ENCODE results near the gene CARD11.

DNA sequence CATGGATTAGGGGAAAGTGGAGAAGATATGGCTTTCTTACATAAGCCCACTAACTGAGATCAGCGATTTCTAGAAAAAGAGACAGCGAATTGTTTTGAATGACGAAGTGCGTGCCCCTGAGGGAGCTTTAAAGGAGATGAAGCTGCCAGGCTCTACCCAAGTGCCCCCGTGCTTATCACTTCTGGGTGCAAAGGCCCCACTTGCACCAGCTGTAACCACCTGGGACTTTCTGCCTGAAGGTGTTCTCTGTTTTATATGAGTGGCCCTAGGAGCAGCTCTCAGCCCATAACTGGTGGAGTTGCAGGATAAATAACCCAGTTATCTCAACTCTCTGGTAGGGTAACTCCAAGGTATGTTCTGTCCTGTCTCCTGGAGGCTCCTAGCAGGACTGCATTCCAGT, 20.4 kb upstream of the CARD11 start:
- TF ChIP-seq, protein P1, sequence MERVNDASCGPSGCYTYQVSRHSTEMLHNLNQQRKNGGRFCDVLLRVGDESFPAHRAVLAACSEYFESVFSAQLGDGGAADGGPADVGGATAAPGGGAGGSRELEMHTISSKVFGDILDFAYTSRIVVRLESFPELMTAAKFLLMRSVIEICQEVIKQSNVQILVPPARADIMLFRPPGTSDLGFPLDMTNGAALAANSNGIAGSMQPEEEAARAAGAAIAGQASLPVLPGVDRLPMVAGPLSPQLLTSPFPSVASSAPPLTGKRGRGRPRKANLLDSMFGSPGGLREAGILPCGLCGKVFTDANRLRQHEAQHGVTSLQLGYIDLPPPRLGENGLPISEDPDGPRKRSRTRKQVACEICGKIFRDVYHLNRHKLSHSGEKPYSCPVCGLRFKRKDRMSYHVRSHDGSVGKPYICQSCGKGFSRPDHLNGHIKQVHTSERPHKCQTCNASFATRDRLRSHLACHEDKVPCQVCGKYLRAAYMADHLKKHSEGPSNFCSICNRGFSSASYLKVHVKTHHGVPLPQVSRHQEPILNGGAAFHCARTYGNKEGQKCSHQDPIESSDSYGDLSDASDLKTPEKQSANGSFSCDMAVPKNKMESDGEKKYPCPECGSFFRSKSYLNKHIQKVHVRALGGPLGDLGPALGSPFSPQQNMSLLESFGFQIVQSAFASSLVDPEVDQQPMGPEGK (CRISPR knock-in tag; IDR thresholded peaks at IDR 0.05; ENCODE audit: borderline replicate concordance): no peak
- TF ChIP-seq RARB (CRISPR knock-in tag; IDR thresholded peaks at IDR 0.05): no peak
- TF ChIP-seq, protein P2, sequence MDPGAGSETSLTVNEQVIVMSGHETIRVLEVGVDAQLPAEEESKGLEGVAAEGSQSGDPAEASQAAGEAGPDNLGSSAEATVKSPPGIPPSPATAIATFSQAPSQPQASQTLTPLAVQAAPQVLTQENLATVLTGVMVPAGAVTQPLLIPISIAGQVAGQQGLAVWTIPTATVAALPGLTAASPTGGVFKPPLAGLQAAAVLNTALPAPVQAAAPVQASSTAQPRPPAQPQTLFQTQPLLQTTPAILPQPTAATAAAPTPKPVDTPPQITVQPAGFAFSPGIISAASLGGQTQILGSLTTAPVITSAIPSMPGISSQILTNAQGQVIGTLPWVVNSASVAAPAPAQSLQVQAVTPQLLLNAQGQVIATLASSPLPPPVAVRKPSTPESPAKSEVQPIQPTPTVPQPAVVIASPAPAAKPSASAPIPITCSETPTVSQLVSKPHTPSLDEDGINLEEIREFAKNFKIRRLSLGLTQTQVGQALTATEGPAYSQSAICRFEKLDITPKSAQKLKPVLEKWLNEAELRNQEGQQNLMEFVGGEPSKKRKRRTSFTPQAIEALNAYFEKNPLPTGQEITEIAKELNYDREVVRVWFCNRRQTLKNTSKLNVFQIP (CRISPR knock-in tag; IDR thresholded peaks at IDR 0.05; ENCODE audit: borderline replicate concordance, low read depth): no peak
- TF ChIP-seq SNAI2 (CRISPR knock-in tag; IDR thresholded peaks at IDR 0.05): no peak
- TF ChIP-seq ZFP30 (CRISPR knock-in tag; IDR thresholded peaks at IDR 0.05): no peak
- TF ChIP-seq ZC3H10 (CRISPR knock-in tag; IDR thresholded peaks at IDR 0.05): no peak
- TF ChIP-seq, protein P3, sequence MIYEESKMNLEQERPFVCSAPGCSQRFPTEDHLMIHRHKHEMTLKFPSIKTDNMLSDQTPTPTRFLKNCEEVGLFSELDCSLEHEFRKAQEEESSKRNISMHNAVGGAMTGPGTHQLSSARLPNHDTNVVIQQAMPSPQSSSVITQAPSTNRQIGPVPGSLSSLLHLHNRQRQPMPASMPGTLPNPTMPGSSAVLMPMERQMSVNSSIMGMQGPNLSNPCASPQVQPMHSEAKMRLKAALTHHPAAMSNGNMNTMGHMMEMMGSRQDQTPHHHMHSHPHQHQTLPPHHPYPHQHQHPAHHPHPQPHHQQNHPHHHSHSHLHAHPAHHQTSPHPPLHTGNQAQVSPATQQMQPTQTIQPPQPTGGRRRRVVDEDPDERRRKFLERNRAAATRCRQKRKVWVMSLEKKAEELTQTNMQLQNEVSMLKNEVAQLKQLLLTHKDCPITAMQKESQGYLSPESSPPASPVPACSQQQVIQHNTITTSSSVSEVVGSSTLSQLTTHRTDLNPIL (CRISPR knock-in tag; IDR thresholded peaks at IDR 0.05; ENCODE audit: low read depth): no peak
- TF ChIP-seq CSDC2 (CRISPR knock-in tag; IDR thresholded peaks at IDR 0.05): no peak
- no peak for TF ChIP-seq OSR1 (CRISPR knock-in tag; IDR thresholded peaks at IDR 0.05)
- no peak for TF ChIP-seq ZFP3 (CRISPR knock-in tag; IDR thresholded peaks at IDR 0.05)
- TF ChIP-seq ZNF565 (CRISPR knock-in tag; conservative IDR thresholded peaks at IDR 0.05; ENCODE audit: low read depth): no peak
- TF ChIP-seq, protein P4, sequence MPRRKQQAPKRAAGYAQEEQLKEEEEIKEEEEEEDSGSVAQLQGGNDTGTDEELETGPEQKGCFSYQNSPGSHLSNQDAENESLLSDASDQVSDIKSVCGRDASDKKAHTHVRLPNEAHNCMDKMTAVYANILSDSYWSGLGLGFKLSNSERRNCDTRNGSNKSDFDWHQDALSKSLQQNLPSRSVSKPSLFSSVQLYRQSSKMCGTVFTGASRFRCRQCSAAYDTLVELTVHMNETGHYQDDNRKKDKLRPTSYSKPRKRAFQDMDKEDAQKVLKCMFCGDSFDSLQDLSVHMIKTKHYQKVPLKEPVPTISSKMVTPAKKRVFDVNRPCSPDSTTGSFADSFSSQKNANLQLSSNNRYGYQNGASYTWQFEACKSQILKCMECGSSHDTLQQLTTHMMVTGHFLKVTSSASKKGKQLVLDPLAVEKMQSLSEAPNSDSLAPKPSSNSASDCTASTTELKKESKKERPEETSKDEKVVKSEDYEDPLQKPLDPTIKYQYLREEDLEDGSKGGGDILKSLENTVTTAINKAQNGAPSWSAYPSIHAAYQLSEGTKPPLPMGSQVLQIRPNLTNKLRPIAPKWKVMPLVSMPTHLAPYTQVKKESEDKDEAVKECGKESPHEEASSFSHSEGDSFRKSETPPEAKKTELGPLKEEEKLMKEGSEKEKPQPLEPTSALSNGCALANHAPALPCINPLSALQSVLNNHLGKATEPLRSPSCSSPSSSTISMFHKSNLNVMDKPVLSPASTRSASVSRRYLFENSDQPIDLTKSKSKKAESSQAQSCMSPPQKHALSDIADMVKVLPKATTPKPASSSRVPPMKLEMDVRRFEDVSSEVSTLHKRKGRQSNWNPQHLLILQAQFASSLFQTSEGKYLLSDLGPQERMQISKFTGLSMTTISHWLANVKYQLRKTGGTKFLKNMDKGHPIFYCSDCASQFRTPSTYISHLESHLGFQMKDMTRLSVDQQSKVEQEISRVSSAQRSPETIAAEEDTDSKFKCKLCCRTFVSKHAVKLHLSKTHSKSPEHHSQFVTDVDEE (CRISPR knock-in tag; IDR thresholded peaks at IDR 0.05): no peak
- TF ChIP-seq ZNF8 (CRISPR knock-in tag; IDR thresholded peaks at IDR 0.05): no peak
- no peak for TF ChIP-seq ZNF70 (CRISPR knock-in tag; IDR thresholded peaks at IDR 0.05)

Measured in SK-N-SH treated with all-trans-retinoic acid at 6 μM for 48 hours (cell line).